Measurements from ENCODE around the gene SLC16A5. TPM values are rescaled to one million over a fixed set of nuclear protein-coding genes. Genes with fewer than 3 reads are reported as not detected.

The SLC16A5 gene
- total RNA-seq, 1 experiment from 2014 or later, result 17.1 TPM

- H3K4me1 Mint-ChIP-seq, result peaks cover 16 to 26% of the 10 kb centered on the region in 2 experiments
- no peaks in the 10 kb centered on the region for H3K9me3 Mint-ChIP-seq
- H3K79me2 ChIP-seq (ENCODE audit: insufficient read depth, low read length), result peaks cover 32% of the 10 kb centered on the region
These were observed 60.3 kb downstream of the SLC16A5 start for GRCh38 chr17:75147878-75148546.

More at GRCh38 chr17:75147878-75148546, 60.3 kb downstream of the SLC16A5 start:
- no peak overlapping the region for H3T11ph ChIP-seq (ENCODE audit: low read length)
- H3K23ac ChIP-seq (ENCODE audit: insufficient read length, low read depth, low read length), result no peak overlapping the region
- no peak overlapping the region for H3K56ac ChIP-seq (ENCODE audit: insufficient read length, low read depth, low read length)
- H4K5ac ChIP-seq (ENCODE audit: insufficient read length, low read depth, low read length), result no peak overlapping the region
- H3K36me3 Mint-ChIP-seq (ENCODE audit: insufficient read depth in 1 of 3, low read depth in 3 of 3), result peaks cover 61 to 79% (median 69%) of the 10 kb centered on the region in 3 experiments
- H3K14ac ChIP-seq (ENCODE audit: insufficient read depth, low read length), result no peak overlapping the region
- H2BK120ac ChIP-seq (ENCODE audit: low read depth, low read length, poor library complexity, severe bottlenecking), result no peak overlapping the region
- no peaks in the 10 kb centered on the region for H3K27me3 ChIP-seq (ENCODE audit: insufficient read depth, low read length)
- H3K23me2 ChIP-seq (ENCODE audit: insufficient read length, low read depth, low read length, poor library complexity, severe bottlenecking), result peaks cover 6% of the 10 kb centered on the region
- no peak overlapping the region for H2AFZ ChIP-seq (ENCODE audit: low read length)
- no peak overlapping the region for H3K4me2 ChIP-seq (ENCODE audit: insufficient read depth, insufficient read length, low read length)
- H2BK20ac ChIP-seq (ENCODE audit: low read depth, low read length, poor library complexity, severe bottlenecking), result no peak overlapping the region
- WGBS (ENCODE audit: extremely low coverage, insufficient read length, low lambda C conversion rate), result no CpG with 5 or more reads among the region's 6 CpGs
- H4K20me1 ChIP-seq (ENCODE audit: control insufficient read depth, insufficient read depth, insufficient read length), result no peaks in the 10 kb centered on the region
- no peak overlapping the region for H2AK5ac ChIP-seq (ENCODE audit: insufficient read length, low read length)
- H2BK12ac ChIP-seq (ENCODE audit: insufficient read length, low read depth, low read length), result no peak overlapping the region
- H4K8ac ChIP-seq (replicated peaks; ENCODE audit: insufficient read length, low read depth, low read length), result no peak overlapping the region
- no peaks in the 10 kb centered on the region for H3K9me3 ChIP-seq (ENCODE audit: control insufficient read depth, low read depth, low read length)
- H3K27ac Mint-ChIP-seq, result no peak overlapping the region
- no peak overlapping the region for H3K27ac ChIP-seq (ENCODE audit: insufficient read length, low read depth, low read length)
- H3K79me1 ChIP-seq (ENCODE audit: insufficient read depth, low read depth, low read length, poor library complexity, severe bottlenecking), result peaks cover 16% of the 10 kb centered on the region
- H4K91ac ChIP-seq (ENCODE audit: insufficient read length, low read depth, low read length), result no peak overlapping the region
- no peak for TF ChIP-seq CTCF (conservative IDR thresholded peaks at IDR 0.05)
- H3K9ac ChIP-seq (ENCODE audit: extremely low read depth, insufficient read length, low read length), result no peak overlapping the region
- H3K4me1 ChIP-seq (ENCODE audit: insufficient read depth, low read length), result no peaks in the 10 kb centered on the region; the same call in 1 of the 2 replicates
- H3K18ac ChIP-seq (ENCODE audit: insufficient read length, low read depth, low read length), result no peak overlapping the region
- no peak overlapping the region for H2BK5ac ChIP-seq (ENCODE audit: insufficient read length, low read length)
- no peak for DNase-seq
- no peak overlapping the region for H2BK15ac ChIP-seq (ENCODE audit: low read depth, low read length)
- H3K4ac ChIP-seq (ENCODE audit: low read depth, low read length), result no peak overlapping the region
- H3K27me3 Mint-ChIP-seq (ENCODE audit: low read depth), result no peaks in the 10 kb centered on the region
- H3K4me3 Mint-ChIP-seq, result no peak overlapping the region
